Ishikawa (cell line): ENCODE data around the gene KLF13.

ENCODE experiments used
- CREB1 ChIP-seq: IDR thresholded peaks from 2 replicates; pipeline ENCODE4 v1.6.1; 2012; ENCODE audit warnings: low read depth
- TAF1 ChIP-seq: IDR thresholded peaks from 2 replicates; pipeline ENCODE4 v1.6.1; 2012; ENCODE audit warnings: low read depth, mild to moderate bottlenecking
- TEAD4 ChIP-seq: IDR thresholded peaks from 2 replicates; pipeline ENCODE4 v1.6.1; 2012
- YY1 ChIP-seq: IDR thresholded peaks from 2 replicates; pipeline ENCODE4 v1.6.1; 2012; ENCODE audit warnings: low read depth

GRCh38 chr15:31369727-31370126 is 43.1 kb downstream of the KLF13 start:
- TF ChIP-seq TAF1 (no peak), YY1 (no peak), CREB1 (no peak), TEAD4 (no peak)
